HG02852 (cell line): ENCODE measurements around the gene PLD6.

Experiments
- ATAC-seq: cut with Tn5 transposase; IDR thresholded peaks from one replicate; pipeline ENCODE4 v1.9.1; 2021; ENCODE audit warnings: mild to moderate bottlenecking, moderate library complexity; ENCODE audit not compliant: unreplicated experiment

The PLD6 gene

GRCh38 chr17:17157041-17157440 is 49.1 kb downstream of the PLD6 start:
- ATAC-seq: no peak

DNA sequence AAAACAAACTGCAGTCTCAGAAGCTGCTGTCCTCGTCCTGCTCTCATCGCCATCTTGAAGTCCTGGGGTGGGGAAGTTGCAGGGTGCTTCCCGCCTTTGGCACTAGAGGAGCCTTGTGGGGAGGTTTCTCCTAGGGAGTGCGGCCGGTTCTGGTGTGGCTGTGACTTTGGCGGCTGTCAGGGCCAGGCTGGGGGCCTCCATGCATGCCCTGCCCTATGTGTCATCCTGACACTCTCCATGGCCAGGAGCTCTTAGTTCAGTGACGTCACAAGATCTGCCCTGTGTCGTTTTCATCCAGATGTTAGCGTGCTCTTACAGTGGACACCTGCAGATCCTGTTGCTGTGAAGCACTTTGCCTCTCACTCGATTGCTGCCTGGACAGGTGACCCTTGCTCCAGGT is 49.6 kb downstream of the PLD6 start:
- no peak for ATAC-seq

DNA sequence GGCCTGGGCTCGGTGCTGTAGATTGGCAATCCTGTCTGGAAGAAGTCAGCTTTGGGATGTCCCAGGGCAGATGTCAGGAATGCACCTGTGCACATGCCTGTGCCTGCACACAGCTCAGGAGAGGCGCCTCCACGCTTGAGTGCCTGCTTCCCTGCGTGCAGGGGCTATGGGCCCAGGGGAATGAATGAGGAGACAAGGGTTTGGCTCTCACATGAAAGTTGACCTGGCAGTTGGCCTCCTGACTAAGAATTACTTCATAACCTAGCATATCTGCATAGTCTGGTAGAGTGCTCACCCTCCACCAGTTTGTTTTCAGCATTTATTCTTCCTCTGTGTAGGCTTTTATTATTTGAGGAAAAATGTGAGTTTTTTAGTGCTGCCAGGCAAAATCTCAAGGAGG is 50.0 kb downstream of the PLD6 start:
- no peak for ATAC-seq

- ATAC-seq: no peak
These were observed 50.6 kb downstream of the PLD6 start for GRCh38 chr17:17155568-17155967.

- ATAC-seq: no peak
These were observed 51.2 kb downstream of the PLD6 start for GRCh38 chr17:17154981-17155380.

DNA sequence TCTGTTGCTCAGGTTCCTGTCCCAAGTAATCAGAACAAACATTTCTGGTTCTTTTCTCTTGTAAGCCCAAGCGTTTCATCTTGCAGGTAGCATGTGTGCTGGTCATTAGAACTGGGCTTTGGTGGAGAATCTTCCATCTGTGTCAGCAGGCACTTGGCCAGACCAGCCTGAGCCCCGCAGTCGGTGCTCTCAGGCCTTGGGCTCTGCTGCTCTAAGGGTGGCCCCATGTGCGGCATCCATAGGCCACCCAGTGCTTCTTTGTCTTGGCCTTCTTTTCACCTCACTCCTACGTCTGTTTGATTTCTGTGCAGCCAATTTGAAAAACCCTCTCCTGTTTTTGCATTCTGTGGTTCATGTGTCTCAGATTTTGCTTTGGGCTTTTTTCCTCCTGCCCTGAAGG is 51.6 kb downstream of the PLD6 start:
- no peak for ATAC-seq

GRCh38 chr17:17153709-17154108 is 52.4 kb downstream of the PLD6 start:
- no peak for ATAC-seq

- ATAC-seq: no peak
These were observed 53.1 kb downstream of the PLD6 start for GRCh38 chr17:17153071-17153470.

DNA sequence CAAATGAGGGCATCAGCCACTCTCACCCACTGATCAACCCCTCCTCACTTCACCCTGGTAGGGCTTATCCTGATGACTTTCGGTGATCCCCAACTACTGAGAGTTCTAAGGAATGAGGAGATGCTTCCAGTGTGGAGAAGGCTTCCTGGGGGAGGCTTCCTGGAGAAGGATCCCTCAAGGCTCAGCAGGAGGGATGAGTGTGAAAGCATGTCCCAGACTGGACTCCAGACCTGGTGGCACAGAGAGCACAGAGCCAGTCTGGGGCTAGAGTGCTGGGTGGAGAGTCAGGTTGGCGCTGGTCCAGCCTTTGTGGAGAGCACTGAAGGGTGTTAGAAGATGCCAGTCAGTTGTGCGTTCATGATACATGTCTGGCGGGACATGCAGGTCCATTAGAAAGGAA is 53.7 kb downstream of the PLD6 start:
- ATAC-seq: no peak

DNA sequence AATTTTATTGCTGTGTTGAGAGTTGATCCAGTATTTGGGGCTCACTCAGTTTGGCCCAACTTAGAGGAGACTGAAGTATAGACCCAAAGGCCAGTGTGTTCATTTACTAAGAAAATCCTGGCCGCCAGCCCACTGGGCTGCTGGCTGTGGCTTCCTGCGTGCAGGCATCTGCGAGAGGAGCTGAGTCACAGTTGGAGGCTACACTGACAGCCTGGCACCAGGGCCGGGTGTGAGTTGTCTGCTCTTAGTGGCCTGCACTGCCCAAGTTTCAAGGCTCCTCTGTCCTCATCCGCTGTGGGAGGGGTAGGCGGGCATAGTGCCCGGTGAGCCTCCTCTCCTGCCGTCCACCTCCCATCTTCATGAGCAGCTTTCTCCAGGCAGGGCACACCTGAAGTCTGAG is 54.2 kb downstream of the PLD6 start:
- no peak for ATAC-seq

DNA sequence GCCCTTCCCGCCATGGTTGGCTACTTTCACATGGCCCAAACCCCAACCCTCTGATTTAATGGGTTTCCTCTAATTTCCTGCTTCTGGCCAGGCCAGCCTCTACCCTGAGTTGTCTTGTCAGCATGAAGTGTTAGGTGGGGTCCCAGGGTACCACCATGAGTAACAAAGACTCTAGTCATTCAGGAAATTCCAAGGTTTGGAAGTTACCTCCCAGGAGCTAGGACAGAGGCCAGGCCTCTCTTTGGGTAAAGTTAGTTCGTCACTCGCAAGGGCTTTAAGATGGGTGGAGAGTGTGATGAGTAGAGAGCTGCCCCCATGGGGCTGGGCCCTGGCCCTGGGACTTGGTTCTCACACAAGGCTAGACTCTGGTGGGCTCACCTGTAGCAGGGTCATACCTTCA is 54.6 kb downstream of the PLD6 start:
- ATAC-seq: no peak

DNA sequence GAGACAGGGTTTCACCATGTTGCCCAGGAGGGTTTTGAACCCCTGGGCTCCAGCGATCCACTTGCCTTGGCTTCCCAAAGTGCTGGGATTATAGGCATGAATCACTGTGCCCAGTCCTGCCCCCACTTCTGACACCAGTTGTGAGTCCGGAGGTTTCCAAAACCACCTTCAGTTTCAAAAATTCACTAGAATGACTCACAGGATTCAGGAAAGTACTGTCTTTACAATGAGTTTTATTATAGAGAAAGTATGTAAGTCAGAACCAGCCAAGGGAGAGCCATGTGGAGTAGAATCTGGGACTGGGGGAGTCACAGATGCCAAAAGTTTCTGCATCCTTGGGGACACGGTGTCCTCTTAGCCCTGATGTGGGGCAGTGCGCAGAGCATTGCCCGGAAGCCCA is 55.1 kb downstream of the PLD6 start:
- ATAC-seq: no peak
